ENCODE data around the gene PRXL2B.
"Not testable (repeated sequence)": the region's sequence is repeated elsewhere in the genome, so short reads cannot be mapped to it uniquely, and the experiment has no call there.

PRXL2B gene

GRCh38 chr1:2564815-2565374 is 21.7 kb upstream of the PRXL2B start:
- no peak for DNase-seq (ENCODE audit: low read depth)

GRCh38 chr1:2566101-2567045 is 20.2 kb upstream of the PRXL2B start:
- DNase-seq (ENCODE audit: low read depth) = no peak

- no peak for DNase-seq (ENCODE audit: low read depth)
Measured at GRCh38 chr1:2567083-2567679, 19.4 kb upstream of the PRXL2B start.

- not testable (repeated sequence) for DNase-seq (ENCODE audit: low read depth)
Measured at GRCh38 chr1:2568187-2568816, 18.3 kb upstream of the PRXL2B start.

GRCh38 chr1:2569060-2569459 is 17.5 kb upstream of the PRXL2B start:
- DNase-seq (ENCODE audit: low read depth) = no peak

GRCh38 chr1:2569703-2570102 is 16.9 kb upstream of the PRXL2B start:
- DNase-seq (ENCODE audit: low read depth) = not testable (repeated sequence)

GRCh38 chr1:2570332-2570731 is 16.2 kb upstream of the PRXL2B start:
- DNase-seq (ENCODE audit: low read depth) = no peak

GRCh38 chr1:2571348-2571747 is 15.2 kb upstream of the PRXL2B start:
- DNase-seq (ENCODE audit: low read depth) = no peak

- no peak for DNase-seq (ENCODE audit: low read depth)
Measured at GRCh38 chr1:2573250-2573920, 13.2 kb upstream of the PRXL2B start.

GRCh38 chr1:2574350-2574749 is 12.2 kb upstream of the PRXL2B start:
- no peak for DNase-seq (ENCODE audit: low read depth)

GRCh38 chr1:2575801-2576663 is 10.5 kb upstream of the PRXL2B start:
- no peak for DNase-seq (ENCODE audit: low read depth)

GRCh38 chr1:2577565-2578075 is 9.0 kb upstream of the PRXL2B start:
- not testable (repeated sequence) for DNase-seq (ENCODE audit: low read depth)

- DNase-seq (ENCODE audit: low read depth) = no peak
Measured at GRCh38 chr1:2578758-2579118, 7.8 kb upstream of the PRXL2B start.

- no peak for DNase-seq (ENCODE audit: low read depth)
Measured at GRCh38 chr1:2580691-2581090, 5.9 kb upstream of the PRXL2B start.

GRCh38 chr1:2582391-2582790 is 4.2 kb upstream of the PRXL2B start:
- no peak for DNase-seq (ENCODE audit: low read depth)

GRCh38 chr1:2583331-2583791 is 3.2 kb upstream of the PRXL2B start:
- DNase-seq (ENCODE audit: low read depth) = no peak

- DNase-seq (ENCODE audit: low read depth) = no peak
Measured at GRCh38 chr1:2583871-2584351, 2.7 kb upstream of the PRXL2B start.

GRCh38 chr1:2584686-2585317 is 1.8 kb upstream of the PRXL2B start:
- no peak for DNase-seq (ENCODE audit: low read depth)

GRCh38 chr1:2585318-2586092 is 1.1 kb upstream of the PRXL2B start:
- peak; percentile 46 for DNase-seq (ENCODE audit: low read depth)

Data from stimulated activated CD8-positive, alpha-beta memory T cell treated with anti-CD3 and anti-CD28 coated beads, Interleukin-12 subunit alpha, Interleukin-12 subunit beta, amount 100 ng/mL, for 1 hour (primary cell).